AG04450 (cell line): ENCODE data around the gene SLC2A11. TPM values are rescaled to one million over a fixed set of nuclear protein-coding genes. Genes with fewer than 3 reads are reported as not detected.

Experiments used
- CTCF ChIA-PET: fragments of 300-600, 350-600 bp; formaldehyde crosslinking; extraction: SDS; loops from one replicate; lab custom pipeline; 2022; ENCODE audit warnings: antibody characterized with exemption, inconsistent platforms; lab: Charles Lee
- POLR2A ChIA-PET: fragments of 350-600 bp; formaldehyde crosslinking; extraction: SDS; loops from one replicate; lab custom pipeline; 2021; ENCODE audit warnings: antibody characterized with exemption, inconsistent platforms; lab: Yijun Ruan, JAX
- DNase-seq: peaks from one replicate; pipeline ENCODE4 v3.0.0-alpha.2; 2011; ENCODE audit warnings: low read depth, low spot score
- H3K27ac ChIP-seq: one replicate; pipeline ENCODE4 v1.5.1; 2012; ENCODE audit warnings: low read depth, low read length, control low read depth
- H3K27me3 ChIP-seq: one replicate; pipeline ENCODE4 v1.6.0; 2012; ENCODE audit warnings: low read length; ENCODE audit not compliant: control insufficient read depth, insufficient read depth
- H3K4me3 ChIP-seq: 2 replicates; pipeline ENCODE4 v1.5.1; 2011; ENCODE audit warnings: mild to moderate bottlenecking, low read depth, low read length, control low read depth
- H3K9me3 ChIP-seq: 2 replicates; pipeline ENCODE4 v1.5.1; 2012; ENCODE audit warnings: low read length; ENCODE audit not compliant: control insufficient read depth, insufficient read depth
- CTCF ChIP-seq: IDR thresholded peaks from 2 replicates; pipeline ENCODE4 v1.5.1; 2011; ENCODE audit warnings: low read depth, low read length, control low read depth, inconsistent platforms
- polyA plus RNA-seq: library from polyadenylated mRNA; depleted of rRNA; stranded (reverse); fragments of >200 nt; gene quantifications from 2 replicates; pipeline ENCODE4 v1.2.3, GENCODE V29; 2011

Gene SLC2A11
- polyA plus RNA-seq, 1 experiment = 7.5 TPM

- Histone ChIP-seq H3K4me3 (no peak overlapping the region), H3K27ac (no peak overlapping the region), H3K9me3 (no peaks in the 10 kb centered on the region; the same call in 1 of the 2 replicates), H3K27me3 (no peaks in the 10 kb centered on the region)
- POLR2A ChIA-PET = interaction anchor here (2.6 kb wide), 1 partner anchor 27 kb away, joined by 11 read pairs; no protein-coding TSS in a partner anchor
- DNase-seq = no peak
- TF ChIP-seq CTCF = no peak
- CTCF ChIA-PET = interaction anchor here (2.4 kb wide), 1 partner anchor 35 kb away, joined by 19 read pairs; the partner anchor contains the start of gene SLC2A11
These were observed 35.0 kb downstream of the SLC2A11 start for GRCh38 chr22:23892706-23893105.

GRCh38 chr22:23893121-23893944, 35.7 kb downstream of the SLC2A11 start:
- no peak for DNase-seq
- ChIA-PET POLR2A (interaction anchor here (1.0 to 2.6 kb wide), 6 partner anchors 20 to 49 kb away, joined by 3 to 23 read pairs (median 8); partner anchors contain the start of gene SLC2A11), CTCF (interaction anchor here (0.6 to 2.4 kb wide), 18 partner anchors 9 to 312 kb away, joined by 3 to 20 read pairs (median 4); partner anchors contain the start of gene SLC2A11)
- Histone ChIP-seq H3K9me3 (no peaks in the 10 kb centered on the region; the same call in 1 of the 2 replicates), H3K27me3 (no peaks in the 10 kb centered on the region), H3K4me3 (peak overlapping the region; percentile 85), H3K27ac (peak overlapping the region; percentile 77)
- no peak for TF ChIP-seq CTCF

- peak within 1 kb of the TSS; percentile 97 for H3K27ac ChIP-seq
- POLR2A ChIA-PET = interaction anchor here (0.6 to 2.6 kb wide), 8 partner anchors 19 to 50 kb away, joined by 3 to 23 read pairs (median 4); partner anchors contain the start of gene SLC2A11
- peak; percentile 72 for DNase-seq
- no peaks in the 10 kb centered on the region; the same call in 1 of the 2 replicates for H3K9me3 ChIP-seq
- H3K27me3 ChIP-seq = no peaks in the 10 kb centered on the region
- peak; percentile 78 for TF ChIP-seq CTCF
- H3K4me3 ChIP-seq = peak within 1 kb of the TSS; percentile 85
- CTCF ChIA-PET = interaction anchor here (0.6 to 2.4 kb wide), 24 partner anchors 9 to 312 kb away, joined by 3 to 20 read pairs (median 4); partner anchors contain the start of gene SLC2A11
These were observed 36.5 kb downstream of the SLC2A11 start, which contains the start of gene MIF for GRCh38 chr22:23893945-23894709. Gene MIF (plus strand): TSS chr22:23894383. CDS start chr22:23894475, 92 bp downstream.

DNA sequence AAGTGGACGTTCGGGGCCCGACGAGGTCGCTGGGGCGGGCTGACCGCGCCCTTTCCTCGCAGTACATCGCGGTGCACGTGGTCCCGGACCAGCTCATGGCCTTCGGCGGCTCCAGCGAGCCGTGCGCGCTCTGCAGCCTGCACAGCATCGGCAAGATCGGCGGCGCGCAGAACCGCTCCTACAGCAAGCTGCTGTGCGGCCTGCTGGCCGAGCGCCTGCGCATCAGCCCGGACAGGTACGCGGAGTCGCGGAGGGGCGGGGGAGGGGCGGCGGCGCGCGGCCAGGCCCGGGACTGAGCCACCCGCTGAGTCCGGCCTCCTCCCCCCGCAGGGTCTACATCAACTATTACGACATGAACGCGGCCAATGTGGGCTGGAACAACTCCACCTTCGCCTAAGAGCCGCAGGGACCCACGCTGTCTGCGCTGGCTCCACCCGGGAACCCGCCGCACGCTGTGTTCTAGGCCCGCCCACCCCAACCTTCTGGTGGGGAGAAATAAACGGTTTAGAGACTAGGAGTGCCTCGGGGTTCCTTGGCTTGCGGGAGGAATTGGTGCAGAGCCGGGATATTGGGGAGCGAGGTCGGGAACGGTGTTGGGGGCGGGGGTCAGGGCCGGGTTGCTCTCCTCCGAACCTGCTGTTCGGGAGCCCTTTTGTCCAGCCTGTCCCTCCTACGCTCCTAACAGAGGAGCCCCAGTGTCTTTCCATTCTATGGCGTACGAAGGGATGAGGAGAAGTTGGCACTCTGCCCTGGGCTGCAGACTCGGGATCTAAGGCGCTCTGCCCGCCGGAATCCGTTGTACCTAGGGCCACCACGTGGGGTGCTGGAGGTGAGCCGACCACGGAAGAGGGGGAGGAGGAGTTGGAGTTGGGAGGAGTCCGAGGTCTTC, 37.3 kb downstream of the SLC2A11 start:
- H3K27ac ChIP-seq = peak overlapping the region; percentile 97
- H3K27me3 ChIP-seq = no peaks in the 10 kb centered on the region
- DNase-seq = peak; percentile 21
- POLR2A ChIA-PET = interaction anchor here (0.6 to 2.6 kb wide), 8 partner anchors 19 to 51 kb away, joined by 3 to 23 read pairs (median 4); partner anchors contain the start of gene SLC2A11
- TF ChIP-seq CTCF = peak; percentile 41
- H3K9me3 ChIP-seq = no peaks in the 10 kb centered on the region; the same call in 1 of the 2 replicates
- CTCF ChIA-PET = interaction anchor here (0.6 to 2.4 kb wide), 18 partner anchors 9 to 147 kb away, joined by 3 to 20 read pairs (median 5); partner anchors contain the start of gene SLC2A11
- peak overlapping the region; percentile 85 for H3K4me3 ChIP-seq
